Measurements from ENCODE around the gene DCUN1D3.
A peak's percentile ranks its signal among the peaks of the same experiment; 100 is the strongest.
"Not testable (repeated sequence)": the region's sequence is repeated elsewhere in the genome, so short reads cannot be mapped to it uniquely, and the experiment has no call there.

The DCUN1D3 gene

GRCh38 chr16:20860995-20861394 lies 39.2 kb downstream of the DCUN1D3 start:
- not testable (repeated sequence) for DNase-seq

DNA sequence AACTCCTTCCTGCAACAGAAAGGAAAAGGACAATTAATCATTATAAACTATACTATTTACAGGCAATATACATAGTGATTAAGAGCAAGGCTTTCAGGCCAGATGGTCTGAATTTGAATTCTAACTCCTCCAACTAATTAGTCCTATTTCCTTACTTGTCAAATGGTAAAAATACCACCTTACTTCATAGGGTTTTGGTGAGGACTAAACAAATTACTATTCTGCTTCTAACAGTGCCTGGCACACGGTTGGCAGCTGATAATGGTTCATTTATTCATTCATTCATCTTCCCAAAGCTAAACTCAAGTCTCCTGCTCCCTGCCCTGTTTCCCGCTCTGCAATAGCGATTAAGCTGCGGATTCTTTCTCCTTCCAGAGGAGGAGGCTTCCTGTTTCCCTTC lies 39.8 kb downstream of the DCUN1D3 start:
- DNase-seq = no peak

- DNase-seq = no peak
Observed at GRCh38 chr16:20859699-20860098, 40.5 kb downstream of the DCUN1D3 start.

- no peak for DNase-seq
Observed at GRCh38 chr16:20859229-20859628, 40.9 kb downstream of the DCUN1D3 start.

GRCh38 chr16:20857281-20857680 lies 42.9 kb downstream of the DCUN1D3 start:
- no peak for DNase-seq

DNA sequence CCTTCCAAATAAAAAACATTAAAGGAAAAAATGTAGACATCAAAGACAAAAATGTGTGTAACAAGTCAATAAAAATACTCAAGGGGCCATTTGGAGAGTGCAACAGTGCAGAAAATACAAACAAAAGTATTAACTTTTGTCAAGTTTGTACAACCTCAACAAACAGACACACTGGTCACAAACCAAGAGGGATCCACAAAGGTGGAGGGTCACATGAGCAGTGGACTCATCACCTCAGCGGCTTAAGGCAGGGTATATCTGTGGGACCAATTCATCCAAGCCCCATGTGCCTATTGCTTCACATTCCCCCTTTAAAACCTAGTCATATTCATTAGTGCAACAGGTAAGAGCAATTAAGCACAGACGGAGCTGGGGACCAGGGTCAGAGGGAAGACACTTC lies 45.2 kb downstream of the DCUN1D3 start:
- DNase-seq = no peak

DNA sequence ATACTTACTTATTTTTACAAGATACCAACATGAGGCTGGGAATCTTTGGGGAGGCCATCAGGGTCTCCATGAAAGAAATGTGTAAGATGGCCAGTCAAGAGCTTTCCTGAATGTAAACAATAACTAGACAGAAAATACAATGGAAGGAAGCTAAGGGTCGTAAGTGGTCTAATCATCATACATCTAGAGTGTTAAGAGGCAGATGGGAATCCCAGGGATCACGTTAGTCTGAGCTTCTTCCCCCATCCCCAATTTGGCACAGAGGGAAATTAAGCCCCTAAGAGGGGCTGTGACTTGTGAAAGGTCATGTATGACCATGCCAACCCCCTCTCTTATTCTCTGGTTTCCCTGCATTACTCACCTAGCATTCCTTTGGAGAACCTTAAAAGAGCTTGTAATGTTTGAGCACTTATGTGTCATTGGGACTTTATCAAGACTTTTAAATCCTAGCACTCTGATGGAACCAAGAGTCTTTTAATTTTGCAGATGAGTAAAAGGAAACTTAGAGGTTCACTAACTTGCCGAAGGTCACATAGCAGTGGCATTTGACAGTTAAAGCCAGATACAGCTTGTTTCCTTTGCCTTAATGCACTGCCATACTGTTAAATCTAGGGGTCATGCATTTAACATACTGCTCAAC lies 46.1 kb downstream of the DCUN1D3 start:
- DNase-seq = no peak

- no peak for DNase-seq
Observed at GRCh38 chr16:20853143-20853542, 47.0 kb downstream of the DCUN1D3 start.

DNA sequence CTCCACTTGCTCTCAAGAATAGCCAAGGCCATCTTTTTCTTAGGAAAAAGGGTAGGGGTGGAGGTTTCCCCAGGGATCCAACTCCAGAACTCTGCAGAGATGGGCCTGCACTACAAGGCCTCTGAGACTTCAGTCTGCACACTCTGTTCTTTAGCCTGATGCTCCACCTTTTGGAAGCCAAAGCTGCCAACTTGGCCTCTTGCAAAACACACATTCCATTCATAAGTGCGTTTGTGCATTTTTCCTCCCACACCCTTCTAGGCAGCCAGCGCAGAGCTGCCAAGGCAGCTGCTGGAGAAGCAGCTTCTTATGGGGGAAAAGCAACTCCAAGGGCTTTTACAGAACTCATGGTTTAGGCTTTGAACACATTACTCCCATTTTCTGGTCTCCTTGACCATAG lies 48.6 kb downstream of the DCUN1D3 start:
- no peak for DNase-seq

DNA sequence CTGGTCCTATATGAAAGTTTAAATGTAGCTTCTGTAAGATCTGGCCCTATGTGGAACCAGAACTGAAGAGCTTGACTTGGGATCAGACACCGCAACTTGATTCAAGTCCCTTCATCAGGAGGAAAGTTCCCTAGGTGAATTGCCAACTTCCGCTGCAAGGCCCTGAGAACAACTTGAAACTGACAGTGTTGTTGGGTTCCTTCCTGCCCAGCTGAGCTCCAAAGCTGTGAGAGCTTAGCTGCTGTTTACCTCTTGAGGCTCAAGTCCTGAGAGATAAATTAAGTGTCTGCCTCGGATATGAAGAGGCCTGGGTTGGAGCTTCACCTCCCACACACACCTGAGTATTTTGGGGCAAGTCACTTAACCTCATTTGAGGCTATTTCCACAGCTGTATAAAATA lies 49.2 kb downstream of the DCUN1D3 start:
- DNase-seq = no peak

- DNase-seq = peak; percentile 65
Observed at GRCh38 chr16:20849589-20850390, 50.4 kb downstream of the DCUN1D3 start.

GRCh38 chr16:20847550-20847949 lies 52.6 kb downstream of the DCUN1D3 start:
- no peak for DNase-seq

DNA sequence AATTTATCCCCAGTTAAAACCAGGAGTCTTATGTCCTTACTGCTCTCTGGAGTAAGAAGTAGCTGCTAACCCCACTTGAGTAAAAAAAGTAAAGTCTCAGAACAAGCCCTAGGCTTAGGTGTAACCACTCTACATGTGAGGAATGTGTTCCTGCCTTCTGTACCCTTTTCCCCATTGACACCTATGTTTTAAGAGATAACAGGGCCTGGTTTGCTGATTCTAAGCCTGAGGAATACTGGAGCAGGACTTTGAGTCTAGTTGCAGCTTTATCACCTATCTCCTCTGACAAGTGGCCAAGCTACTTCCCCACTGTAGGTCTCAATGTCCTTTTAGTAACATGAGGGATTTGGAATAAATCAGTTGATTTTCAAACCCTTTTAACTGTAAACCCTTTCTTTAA lies 53.6 kb downstream of the DCUN1D3 start:
- no peak for DNase-seq

DNA sequence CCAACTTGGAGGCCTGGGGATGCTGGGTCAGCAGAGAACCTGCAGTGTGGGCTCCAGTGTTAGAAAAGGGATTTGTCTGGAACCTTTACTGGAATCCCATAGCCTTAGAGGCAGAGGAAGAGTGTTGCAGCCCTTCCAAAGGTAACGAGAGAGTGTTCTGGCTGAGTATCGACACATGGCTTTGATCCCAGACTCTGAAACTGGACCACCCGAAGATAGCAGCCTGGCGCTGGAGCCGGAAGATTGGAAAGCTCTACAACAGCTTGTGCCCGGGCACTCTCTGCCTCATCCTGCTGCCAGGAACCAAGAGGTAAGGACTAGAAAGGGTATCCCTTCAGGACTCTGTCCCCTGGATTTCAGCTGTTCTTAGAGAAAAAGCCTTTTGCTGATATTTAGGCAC lies 54.1 kb downstream of the DCUN1D3 start:
- no peak for DNase-seq

DNA sequence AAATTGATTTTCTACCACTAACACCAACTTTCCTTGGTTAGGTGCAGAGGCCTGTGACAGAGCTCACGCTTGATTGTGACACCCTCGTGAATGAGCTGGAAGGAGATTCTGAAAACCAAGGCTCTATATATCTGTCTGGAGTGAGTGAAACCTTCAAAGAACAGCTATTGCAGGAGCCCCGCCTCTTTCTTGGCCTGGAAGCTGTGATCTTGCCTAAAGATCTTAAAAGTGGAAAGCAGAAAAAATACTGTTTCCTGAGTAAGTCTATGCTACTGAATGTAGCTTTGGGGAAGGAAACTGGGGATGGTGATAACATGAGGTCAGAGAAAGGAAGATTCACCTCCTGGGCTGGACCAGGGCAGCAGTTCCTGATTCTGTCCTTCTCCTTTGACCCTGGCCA lies 55.6 kb downstream of the DCUN1D3 start:
- DNase-seq = peak; percentile 15

GRCh38 chr16:20844054-20844453 lies 56.1 kb downstream of the DCUN1D3 start:
- DNase-seq = peak; percentile 8

DNA sequence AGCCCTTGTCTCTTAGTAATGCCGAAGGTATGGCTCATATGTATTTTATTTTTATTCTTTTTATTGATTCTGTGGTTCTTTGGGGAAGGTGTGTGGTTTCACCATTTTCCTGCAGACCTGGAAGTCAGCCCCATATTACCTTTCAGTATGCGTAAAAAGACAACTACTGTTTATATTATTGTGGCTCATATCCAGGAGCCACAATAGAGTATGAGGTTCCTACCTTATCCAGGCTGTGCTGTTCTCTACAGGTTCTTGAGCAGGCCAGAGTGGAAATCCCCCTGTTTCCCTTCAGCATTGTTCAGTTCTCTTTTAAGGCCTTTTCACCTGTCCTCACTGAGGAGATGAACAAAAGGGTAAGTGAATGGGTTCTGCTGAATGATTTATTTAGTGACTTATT lies 60.7 kb downstream of the DCUN1D3 start:
- no peak for DNase-seq

DNA sequence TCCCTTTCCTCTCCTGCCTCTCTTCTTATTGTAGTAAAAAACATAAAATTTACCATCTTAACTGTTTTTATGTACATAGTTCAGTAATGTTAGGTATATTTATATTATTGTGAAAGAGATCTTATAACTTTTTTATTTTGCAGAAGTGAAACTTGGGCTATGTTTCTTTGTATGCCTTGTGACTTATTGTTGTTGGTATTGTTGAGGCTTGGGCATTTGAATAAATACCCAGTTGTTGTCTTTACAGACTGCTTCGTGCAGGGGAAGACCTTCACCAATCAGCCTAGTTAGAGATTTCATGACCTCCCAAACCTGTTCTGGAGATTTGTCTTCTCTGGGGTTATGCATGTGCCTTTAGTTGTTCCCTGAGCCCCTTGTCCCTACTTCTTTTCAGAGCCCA lies 61.9 kb downstream of the DCUN1D3 start:
- no peak for DNase-seq

DNA sequence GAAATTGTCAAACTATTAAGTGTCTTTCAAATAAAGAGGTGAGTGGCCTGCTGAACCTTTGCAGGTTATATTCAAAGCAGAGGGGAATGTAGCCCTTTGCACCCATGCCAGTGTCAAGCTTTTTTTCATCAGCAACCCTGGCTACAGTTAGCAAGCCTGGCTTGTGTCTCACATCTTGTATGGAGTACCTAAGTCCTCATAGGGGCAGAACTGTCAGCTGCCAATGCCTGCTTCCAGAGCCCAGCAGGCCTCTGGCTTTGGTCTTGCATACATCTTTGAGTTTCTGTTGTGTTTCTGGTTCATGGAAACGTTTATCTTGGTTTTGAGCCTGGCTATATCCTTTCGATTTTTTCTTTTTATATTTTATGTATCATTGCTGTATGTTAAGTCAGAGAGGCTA lies 67.1 kb downstream of the DCUN1D3 start:
- DNase-seq = no peak

DNA sequence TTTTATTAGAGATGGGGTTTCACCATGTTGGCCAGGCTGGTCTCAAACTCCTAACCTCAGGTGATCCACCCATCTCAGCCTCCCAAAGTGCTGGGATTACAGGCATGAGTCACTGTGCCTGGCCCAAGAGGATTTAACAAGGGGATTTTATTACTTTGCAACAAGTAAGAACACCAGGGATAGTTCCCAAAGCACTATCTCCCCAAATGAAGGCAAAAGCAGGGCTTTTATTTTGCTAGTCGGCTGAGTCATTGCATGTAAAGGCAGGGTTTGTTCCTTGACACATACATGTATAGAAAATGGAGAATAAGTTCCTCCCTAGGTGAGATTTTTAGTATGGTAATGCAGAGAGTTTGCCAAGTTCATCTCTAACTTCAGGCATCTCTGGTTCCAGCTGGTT lies 69.8 kb downstream of the DCUN1D3 start:
- DNase-seq = no peak

- no peak for DNase-seq
Observed at GRCh38 chr16:20829536-20829935, 70.6 kb downstream of the DCUN1D3 start.

- DNase-seq = no peak
Observed at GRCh38 chr16:20826039-20826566, 74.1 kb downstream of the DCUN1D3 start.

DNA sequence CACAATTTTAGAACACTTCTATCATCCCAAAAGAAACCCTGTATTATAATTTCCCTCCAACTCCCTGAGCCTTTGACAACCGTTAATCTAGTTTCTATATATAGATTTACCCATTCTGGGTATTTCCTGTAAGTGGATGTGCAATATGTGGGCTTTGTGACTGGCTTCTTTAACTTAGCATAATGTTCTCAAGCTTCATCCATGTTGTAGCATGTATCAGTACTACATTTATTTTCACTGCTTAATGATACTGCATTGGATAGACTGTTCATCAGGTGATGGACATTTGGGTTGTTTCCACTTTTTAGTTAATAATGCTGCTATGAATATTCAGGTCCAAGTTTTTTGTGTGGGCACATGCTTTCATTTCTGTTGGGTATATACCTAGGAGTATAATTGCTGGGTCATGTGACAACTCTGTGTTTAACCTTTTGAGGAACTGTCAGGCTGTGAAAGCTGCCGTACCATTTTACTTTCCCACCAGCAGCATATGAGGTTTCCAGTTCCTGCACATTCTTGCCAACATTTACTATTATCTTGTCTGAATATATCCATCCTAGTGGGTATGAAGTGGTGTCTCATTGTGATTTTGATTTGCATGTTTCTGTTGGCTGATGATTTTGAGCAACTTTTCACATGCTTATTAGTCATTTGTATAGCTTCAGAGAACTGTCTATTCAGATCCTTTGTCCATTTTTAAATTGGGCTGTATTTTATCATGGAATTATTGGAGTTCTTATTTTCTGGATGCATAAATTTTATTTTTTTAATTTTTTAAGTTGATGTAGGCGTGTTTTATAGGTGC lies 77.4 kb downstream of the DCUN1D3 start:
- DNase-seq = no peak

DNA sequence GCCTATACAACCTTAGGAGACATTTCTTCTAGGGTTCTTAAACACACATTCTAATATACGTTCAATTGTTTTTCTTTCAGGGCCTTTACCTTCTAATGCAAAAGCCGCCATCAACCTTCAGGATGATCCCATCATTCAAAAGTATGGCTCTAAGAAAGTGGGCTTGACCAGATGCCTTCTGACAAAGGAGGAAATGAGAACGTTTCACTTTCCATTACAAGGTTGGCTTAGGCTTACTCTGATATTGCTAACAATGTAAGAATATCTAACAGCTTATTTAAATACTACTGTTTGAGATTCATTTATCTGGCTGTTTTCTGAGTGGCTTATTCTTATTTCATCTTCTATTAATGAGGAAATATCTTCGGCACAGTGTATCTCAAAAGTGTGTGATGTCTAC lies 78.5 kb downstream of the DCUN1D3 start:
- DNase-seq = no peak
